IgD-negative memory B cell (primary cell): ENCODE measurements around the gene LMCD1. TPM values are rescaled to one million over a fixed set of nuclear protein-coding genes. Genes with fewer than 3 reads are reported as not detected.

Source experiments
- H3K27ac Mint-ChIP-seq, 3 donors: one replicate each; pipeline ENCODE4 v1.8.0; 2020 to 2022; ENCODE audit warnings: mild to moderate bottlenecking in 3 of 3, mixed read lengths in 3 of 3, moderate library complexity in 1 of 3
- H3K27me3 Mint-ChIP-seq: one replicate; pipeline ENCODE4 v1.8.0; 2021; ENCODE audit warnings: mixed read lengths
- H3K36me3 Mint-ChIP-seq: one replicate; pipeline ENCODE4 v1.8.0; 2020; ENCODE audit warnings: mild to moderate bottlenecking, mixed read lengths
- H3K4me1 Mint-ChIP-seq, 3 donors: one replicate each; pipeline ENCODE4 v1.8.0; 2020 to 2022; ENCODE audit warnings: mixed read lengths in 3 of 3, mild to moderate bottlenecking in 1 of 3
- H3K4me3 Mint-ChIP-seq, 4 donors: one replicate each; pipeline ENCODE4 v1.8.0; 2020 to 2022; ENCODE audit warnings: mild to moderate bottlenecking in 4 of 4, mixed read lengths in 4 of 4, moderate library complexity in 3 of 4
- H3K9me3 Mint-ChIP-seq, 3 donors: one replicate each; pipeline ENCODE4 v1.8.0; 2020 to 2021; ENCODE audit warnings: mixed read lengths in 3 of 3, mild to moderate bottlenecking in 1 of 3
- polyA plus RNA-seq: library from polyadenylated mRNA; unstranded; fragments of 300-500 nt; fragmentation: Illumina TruSeq; gene quantifications from one replicate; pipeline ENCODE4 v1.2.3, GENCODE V29; 2021

LMCD1 gene
- polyA plus RNA-seq, 1 donor from 2014 or later: 4.8 TPM

- H3K36me3 Mint-ChIP-seq: peaks cover 4% of the 10 kb centered on the region
- no peaks in the 10 kb centered on the region for H3K27me3 Mint-ChIP-seq
- no peaks in the 10 kb centered on the region for H3K9me3 Mint-ChIP-seq
- H3K4me3 Mint-ChIP-seq: no peak overlapping the region
- H3K27ac Mint-ChIP-seq: no peak overlapping the region
- no peaks in the 10 kb centered on the region for H3K4me1 Mint-ChIP-seq
Measured at GRCh38 chr3:8490079-8490552, 11.5 kb upstream of the LMCD1 start.

DNA sequence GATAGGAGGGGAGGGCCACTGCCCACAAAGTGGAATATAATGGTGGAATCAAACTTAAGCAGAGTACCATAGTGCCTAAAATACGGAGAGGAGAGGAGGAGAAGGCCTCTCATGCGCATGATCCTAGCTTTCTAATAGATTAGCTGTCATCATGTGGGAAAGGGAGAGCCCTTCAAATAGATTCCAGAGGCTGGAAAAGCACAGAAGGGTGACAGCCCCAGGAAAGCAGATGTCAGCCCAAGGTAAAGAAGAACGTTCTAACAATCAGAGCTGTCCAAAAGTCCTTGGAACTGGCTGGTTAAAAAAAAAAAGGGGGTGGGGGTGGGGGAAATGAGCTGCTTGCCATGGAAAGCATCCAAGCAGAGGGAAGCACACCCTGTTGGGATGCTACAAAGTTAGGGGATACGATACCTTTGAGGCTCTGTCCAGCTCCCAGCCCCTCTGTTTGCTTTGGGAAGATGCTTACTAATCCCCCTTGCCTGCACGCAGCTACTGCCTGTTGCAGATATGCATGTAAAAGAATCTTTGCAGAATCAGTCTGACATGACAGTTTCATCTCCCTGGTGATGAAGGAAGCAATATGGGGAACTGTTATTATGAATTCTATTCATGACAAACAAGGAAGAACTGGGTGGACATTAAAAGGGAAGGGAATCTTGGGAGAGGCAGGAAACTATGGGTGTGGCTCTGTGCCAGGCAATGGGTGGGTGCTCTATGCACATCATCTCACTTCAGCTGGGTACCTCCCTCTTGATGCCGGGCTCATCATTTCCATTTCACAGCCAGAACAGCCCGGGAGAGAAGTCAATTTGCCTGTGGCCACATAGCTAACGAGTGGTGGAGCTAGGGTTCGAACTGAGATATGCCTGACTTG is 10.1 kb upstream of the LMCD1 start:
- peaks cover 4% of the 10 kb centered on the region for H3K36me3 Mint-ChIP-seq
- H3K4me3 Mint-ChIP-seq: no peak overlapping the region
- H3K9me3 Mint-ChIP-seq: no peaks in the 10 kb centered on the region
- no peaks in the 10 kb centered on the region for H3K27me3 Mint-ChIP-seq
- no peak overlapping the region for H3K27ac Mint-ChIP-seq
- H3K4me1 Mint-ChIP-seq: no peaks in the 10 kb centered on the region

- Mint-ChIP-seq H3K4me1 (no peaks in the 10 kb centered on the region), H3K4me3 (no peak overlapping the region), H3K27me3 (no peaks in the 10 kb centered on the region), H3K36me3 (peaks cover 4% of the 10 kb centered on the region), H3K27ac (no peak overlapping the region), H3K9me3 (no peaks in the 10 kb centered on the region)
Measured at GRCh38 chr3:8492744-8493511, 8.7 kb upstream of the LMCD1 start.

DNA sequence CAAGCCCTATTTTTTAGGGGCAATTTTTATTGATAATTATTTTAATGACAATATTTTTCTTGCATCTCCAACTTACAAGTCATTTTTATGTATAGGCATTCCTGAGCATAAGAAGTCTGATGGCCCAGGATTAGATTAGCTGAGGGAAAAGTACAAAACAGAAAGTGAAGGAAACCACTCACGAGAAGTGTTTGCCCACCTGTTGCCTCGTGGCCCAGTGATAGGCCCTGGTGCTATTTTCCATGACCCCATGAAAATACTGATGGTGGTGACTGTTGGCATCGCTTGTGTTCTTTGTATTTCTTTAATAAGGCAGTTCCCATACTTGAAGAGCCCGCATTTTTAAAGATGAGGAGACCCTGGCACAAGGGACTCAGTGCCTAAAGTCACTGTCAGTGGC is 7.9 kb upstream of the LMCD1 start:
- H3K27ac Mint-ChIP-seq: no peak overlapping the region
- no peaks in the 10 kb centered on the region for H3K4me1 Mint-ChIP-seq
- peaks cover 4% of the 10 kb centered on the region for H3K36me3 Mint-ChIP-seq
- H3K27me3 Mint-ChIP-seq: no peaks in the 10 kb centered on the region
- H3K4me3 Mint-ChIP-seq: no peak overlapping the region
- H3K9me3 Mint-ChIP-seq: no peaks in the 10 kb centered on the region

DNA sequence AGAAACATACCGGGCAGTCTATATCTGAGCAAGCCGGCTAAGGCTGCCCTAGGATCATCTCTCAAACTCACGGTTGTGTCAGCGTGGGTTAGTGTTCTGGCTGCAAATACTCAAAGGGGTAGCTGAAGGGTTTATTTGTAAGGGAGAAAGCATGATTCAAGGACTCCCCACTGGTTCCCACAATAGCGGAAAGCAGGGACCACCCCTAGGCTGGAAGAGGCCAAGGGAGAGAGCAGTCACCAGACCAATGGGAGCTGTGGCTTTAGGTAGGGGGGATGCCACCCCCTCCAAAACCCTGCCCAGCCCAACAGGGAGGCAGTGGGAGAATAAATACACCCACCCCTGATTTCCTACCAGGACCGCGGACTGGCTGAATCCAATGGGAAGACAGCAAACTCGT is 7.3 kb upstream of the LMCD1 start:
- H3K4me1 Mint-ChIP-seq: no peaks in the 10 kb centered on the region
- peaks cover 4% of the 10 kb centered on the region for H3K36me3 Mint-ChIP-seq
- H3K27me3 Mint-ChIP-seq: no peaks in the 10 kb centered on the region
- H3K4me3 Mint-ChIP-seq: no peak overlapping the region
- H3K27ac Mint-ChIP-seq: no peak overlapping the region
- no peaks in the 10 kb centered on the region for H3K9me3 Mint-ChIP-seq

DNA sequence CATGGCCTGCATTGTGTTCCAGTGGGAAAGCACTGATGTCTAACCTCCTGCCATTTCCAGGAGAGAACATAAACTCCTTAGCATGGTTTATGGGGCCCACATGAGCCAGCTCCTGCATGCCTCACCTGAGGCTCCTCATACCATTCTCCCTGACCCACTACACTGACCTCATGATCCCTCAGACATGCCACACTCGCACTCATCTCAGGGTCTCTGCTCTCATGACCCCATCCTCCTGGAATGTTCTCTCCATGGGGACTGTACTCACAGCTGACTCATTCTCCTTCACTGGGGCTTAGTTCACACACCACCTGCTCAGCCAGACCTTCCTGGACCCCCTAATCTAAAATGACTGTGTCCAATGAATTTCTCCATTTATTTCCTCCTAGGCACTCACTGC is 4.0 kb upstream of the LMCD1 start:
- Mint-ChIP-seq H3K4me3 (no peak overlapping the region), H3K27ac (no peak overlapping the region), H3K27me3 (peaks cover 1% of the 10 kb centered on the region), H3K9me3 (no peaks in the 10 kb centered on the region), H3K4me1 (peaks cover 6 to 10% (median 9%) of the 10 kb centered on the region in 3 donors), H3K36me3 (peaks cover 2% of the 10 kb centered on the region)

- Mint-ChIP-seq H3K4me3 (no peak overlapping the region), H3K36me3 (peaks cover under 1% of the 10 kb centered on the region), H3K4me1 (peaks cover 21 to 26% (median 25%) of the 10 kb centered on the region in 3 donors), H3K9me3 (no peaks in the 10 kb centered on the region), H3K27me3 (peaks cover 1% of the 10 kb centered on the region), H3K27ac (no peak overlapping the region)
Measured at GRCh38 chr3:8499181-8499611, 2.4 kb upstream of the LMCD1 start.

DNA sequence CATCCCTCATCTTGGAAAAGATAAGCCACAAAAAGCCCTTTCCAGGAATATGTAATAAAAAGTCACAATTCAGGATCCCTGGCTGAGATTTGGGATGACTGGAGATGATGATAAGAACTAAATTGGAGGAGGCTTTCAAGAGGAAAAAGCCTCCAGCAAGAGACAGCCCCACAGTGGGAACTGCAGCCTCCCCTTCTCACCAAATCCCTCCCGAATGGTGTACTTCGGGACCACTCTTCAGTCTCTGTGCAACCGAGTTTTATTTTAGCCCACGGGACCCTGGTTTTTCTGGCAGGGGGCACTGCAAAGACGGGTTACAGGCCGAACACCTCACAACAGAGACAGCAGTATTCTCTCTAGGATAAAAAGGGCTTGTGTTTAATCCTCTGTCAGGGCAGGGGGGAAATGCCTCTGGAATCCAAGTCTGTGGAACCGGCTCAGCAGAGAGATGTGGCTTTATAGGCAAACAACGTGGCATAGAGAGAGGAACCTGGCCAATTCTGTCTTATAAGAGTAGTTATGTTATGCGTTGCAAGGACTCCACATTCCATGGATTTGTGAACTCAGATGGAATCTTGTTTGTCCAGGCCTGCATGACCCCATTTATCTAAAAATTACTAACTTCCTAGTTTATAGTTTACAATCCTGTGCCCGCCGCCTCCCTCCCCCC is 1.2 kb upstream of the LMCD1 start:
- no peaks in the 10 kb centered on the region for H3K9me3 Mint-ChIP-seq
- no peak overlapping the region for H3K27ac Mint-ChIP-seq
- H3K4me3 Mint-ChIP-seq: peak overlapping the region; percentile 21 to 99 (median 97)
- H3K36me3 Mint-ChIP-seq: peaks cover 2% of the 10 kb centered on the region
- peaks cover 1% of the 10 kb centered on the region for H3K27me3 Mint-ChIP-seq
- peaks cover 29 to 34% (median 31%) of the 10 kb centered on the region in 3 donors for H3K4me1 Mint-ChIP-seq

DNA sequence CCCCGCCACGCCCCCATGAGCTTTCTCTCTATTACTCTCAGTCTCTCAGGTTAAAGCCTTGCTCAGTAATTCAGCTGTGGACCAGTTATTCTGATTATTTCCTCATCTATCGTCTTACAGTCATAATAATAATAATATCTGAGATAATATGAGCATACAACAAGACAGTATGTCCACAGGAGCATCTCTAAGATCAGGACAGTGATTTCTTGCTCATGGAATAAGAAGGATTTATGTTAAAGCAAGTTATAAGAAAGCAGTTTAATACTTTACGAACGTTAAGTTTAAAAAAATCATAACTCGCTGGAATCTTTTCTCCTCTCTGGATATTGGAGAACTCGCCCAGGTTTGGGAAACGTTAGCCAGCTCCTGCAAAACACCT is 643 bp upstream of the LMCD1 start:
- H3K27me3 Mint-ChIP-seq: peaks cover 1% of the 10 kb centered on the region
- no peaks in the 10 kb centered on the region for H3K9me3 Mint-ChIP-seq
- H3K27ac Mint-ChIP-seq: peak overlapping the region; percentile 76 to 97 (median 84)
- H3K36me3 Mint-ChIP-seq: peaks cover 2% of the 10 kb centered on the region
- peak overlapping the region; percentile 87 to 99 (median 97) for H3K4me3 Mint-ChIP-seq
- H3K4me1 Mint-ChIP-seq: peaks cover 31 to 34% (median 31%) of the 10 kb centered on the region in 3 donors

GRCh38 chr3:8503461-8503860 is 1.8 kb downstream of the LMCD1 start:
- Mint-ChIP-seq H3K27ac (peak overlapping the region in 1 of 3 donors; percentile 55), H3K4me1 (peaks cover 36 to 38% (median 36%) of the 10 kb centered on the region in 3 donors)

DNA sequence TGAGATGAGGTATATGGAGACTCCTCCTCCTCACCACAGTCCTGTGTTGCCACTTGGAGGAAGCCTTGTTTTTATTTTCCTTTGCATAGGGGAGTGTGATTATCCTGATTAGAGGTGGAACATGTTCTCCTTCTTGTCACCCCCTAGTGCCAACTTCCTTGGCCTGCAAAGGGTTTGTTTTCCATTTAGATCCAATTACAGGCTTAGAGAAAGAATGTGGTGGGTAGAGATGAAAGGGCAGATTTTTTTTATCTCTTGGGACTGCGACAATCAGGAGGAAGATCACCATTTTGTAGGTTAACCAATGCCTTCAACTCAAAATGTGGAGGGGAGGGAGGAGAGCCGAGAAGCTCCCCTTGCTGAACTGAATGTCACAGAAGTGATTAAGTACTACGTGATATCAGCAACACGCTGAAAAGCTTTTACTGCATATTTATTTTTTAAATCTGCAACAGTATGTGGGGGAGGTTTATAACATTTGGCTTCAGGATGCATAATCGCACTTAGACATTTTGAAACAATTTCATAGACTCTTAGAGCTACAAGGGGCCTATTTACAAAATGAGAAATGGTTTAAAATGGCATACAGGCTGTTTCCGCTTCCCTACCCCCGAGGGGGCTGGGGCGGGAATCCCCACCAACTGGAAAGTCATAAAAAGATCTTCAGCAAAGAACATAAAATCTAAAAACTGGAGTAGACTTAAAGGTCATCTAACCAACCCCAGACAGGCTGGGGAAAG is 2.4 kb downstream of the LMCD1 start:
- peaks cover 1% of the 10 kb centered on the region for H3K27me3 Mint-ChIP-seq
- H3K27ac Mint-ChIP-seq: peak overlapping the region in 2 of 3 donors; percentile 2 to 68
- H3K4me3 Mint-ChIP-seq: peak overlapping the region; percentile 6 to 92 (median 38)
- H3K4me1 Mint-ChIP-seq: peaks cover 36 to 38% (median 36%) of the 10 kb centered on the region in 3 donors
- H3K9me3 Mint-ChIP-seq: no peaks in the 10 kb centered on the region
- H3K36me3 Mint-ChIP-seq: peaks cover 2% of the 10 kb centered on the region

More at GRCh38 chr3:8503461-8503860, 1.8 kb downstream of the LMCD1 start:
- Mint-ChIP-seq H3K36me3 (peaks cover 2% of the 10 kb centered on the region), H3K9me3 (no peaks in the 10 kb centered on the region), H3K4me3 (peak overlapping the region; percentile 6 to 92 (median 52)), H3K27me3 (peaks cover 1% of the 10 kb centered on the region)

- H3K4me3 Mint-ChIP-seq: peak overlapping the region in 2 of 4 donors; percentile 16 to 92
- H3K36me3 Mint-ChIP-seq: peaks cover 2% of the 10 kb centered on the region
- H3K4me1 Mint-ChIP-seq: peaks cover 36 to 38% (median 36%) of the 10 kb centered on the region in 3 donors
- H3K9me3 Mint-ChIP-seq: no peaks in the 10 kb centered on the region
- peak overlapping the region in 1 of 3 donors; percentile 2 for H3K27ac Mint-ChIP-seq
- H3K27me3 Mint-ChIP-seq: peaks cover 1% of the 10 kb centered on the region
Measured at GRCh38 chr3:8504611-8504973, 3.0 kb downstream of the LMCD1 start.

DNA sequence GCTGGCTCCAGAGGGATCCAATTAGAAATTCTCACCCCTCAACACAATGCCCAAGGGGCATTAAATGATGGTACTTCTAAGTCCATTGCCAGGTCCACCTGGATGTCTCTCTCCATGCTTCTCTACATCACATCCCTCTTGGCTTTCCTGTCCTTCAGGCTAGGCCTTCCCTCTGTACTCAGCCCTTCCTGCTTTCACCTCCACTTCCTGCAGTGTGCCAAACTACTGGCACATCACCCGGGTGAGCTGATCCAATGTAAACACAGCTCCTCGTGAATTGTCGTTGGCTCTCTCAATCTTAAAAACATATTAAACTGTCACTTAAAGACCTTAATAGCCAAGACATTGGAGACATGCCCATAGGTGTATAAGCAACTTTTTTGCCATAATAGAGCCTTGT is 4.0 kb downstream of the LMCD1 start:
- no peaks in the 10 kb centered on the region for H3K9me3 Mint-ChIP-seq
- no peak overlapping the region for H3K27ac Mint-ChIP-seq
- peaks cover 2% of the 10 kb centered on the region for H3K36me3 Mint-ChIP-seq
- peaks cover 33 to 38% (median 36%) of the 10 kb centered on the region in 3 donors for H3K4me1 Mint-ChIP-seq
- H3K4me3 Mint-ChIP-seq: no peak overlapping the region
- H3K27me3 Mint-ChIP-seq: no peaks in the 10 kb centered on the region

DNA sequence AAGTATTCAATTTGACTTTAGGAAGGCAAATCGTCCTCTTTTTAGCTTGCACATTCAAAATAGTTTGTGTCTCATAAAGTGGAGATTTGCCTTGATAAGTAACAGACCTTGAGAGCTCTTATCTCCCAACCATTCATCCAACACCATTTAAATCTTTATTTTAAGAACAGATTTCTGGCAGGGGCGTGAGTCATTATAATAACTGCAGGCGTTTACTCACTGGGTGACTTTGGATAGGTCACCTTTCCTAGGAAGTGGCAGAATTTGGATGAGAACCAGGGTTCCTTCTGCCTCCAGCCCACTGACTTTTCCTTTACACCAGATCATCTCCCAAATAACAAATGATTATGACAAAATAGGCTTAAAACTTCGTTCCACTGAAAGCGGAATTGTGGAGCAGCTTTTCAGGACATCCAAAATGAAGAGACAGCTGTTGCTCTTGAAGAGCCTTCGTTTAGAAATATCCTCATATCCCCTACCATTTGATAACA is 5.0 kb downstream of the LMCD1 start:
- Mint-ChIP-seq H3K4me3 (no peak overlapping the region), H3K27ac (no peak overlapping the region), H3K4me1 (peaks cover 33 to 36% (median 34%) of the 10 kb centered on the region in 3 donors), H3K27me3 (no peaks in the 10 kb centered on the region), H3K9me3 (no peaks in the 10 kb centered on the region), H3K36me3 (peaks cover 2% of the 10 kb centered on the region)
